HEK293 (cell line): ENCODE measurements around the gene TRAP1.

Source experiments
- EGR2 ChIP-seq: fragments of 450-650 bp; formaldehyde crosslinking; IDR thresholded peaks from 2 replicates; pipeline ENCODE4 v1.5.1; 2016; ENCODE audit warnings: low read depth, missing biosample characterization, missing genetic modification characterization
- MEIS1 ChIP-seq: sonication (generic); formaldehyde crosslinking; IDR thresholded peaks from 2 replicates; pipeline ENCODE4 v1.8.1; 2022; ENCODE audit warnings: missing genetic modification reagents, mild to moderate bottlenecking, borderline replicate concordance
- YY1 ChIP-seq: fragments of 450-650 bp; formaldehyde crosslinking; IDR thresholded peaks from 2 replicates; pipeline ENCODE4 v1.5.1; 2018; ENCODE audit warnings: missing biosample characterization, missing genetic modification characterization
- ZFP37 ChIP-seq: fragments of 450-650 bp; formaldehyde crosslinking; IDR thresholded peaks from 2 replicates; pipeline ENCODE4 v1.5.1; 2016; ENCODE audit warnings: missing biosample characterization, missing genetic modification characterization
- ZNF114 ChIP-seq: fragments of 450-650 bp; formaldehyde crosslinking; IDR thresholded peaks from 2 replicates; pipeline ENCODE4 v1.5.0; 2017; ENCODE audit warnings: missing biosample characterization, missing genetic modification characterization
- ZNF404 ChIP-seq: fragments of 450-650 bp; formaldehyde crosslinking; IDR thresholded peaks from 2 replicates; pipeline ENCODE4 v1.5.1; 2017; ENCODE audit warnings: missing biosample characterization, missing genetic modification characterization
- ZNF501 ChIP-seq: fragments of 450-650 bp; formaldehyde crosslinking; IDR thresholded peaks from 2 replicates; pipeline ENCODE4 v1.5.1; 2016; ENCODE audit warnings: missing biosample characterization, missing genetic modification characterization
- ZNF510 ChIP-seq: fragments of 450-650 bp; formaldehyde crosslinking; IDR thresholded peaks from 2 replicates; pipeline ENCODE4 v1.5.1; 2018; ENCODE audit warnings: mild to moderate bottlenecking, missing genetic modification characterization, missing biosample characterization; ENCODE audit not compliant: insufficient replicate concordance
- ZNF514 ChIP-seq: fragments of 450-650 bp; formaldehyde crosslinking; IDR thresholded peaks from 2 replicates; pipeline ENCODE4 v1.5.1; 2016; ENCODE audit warnings: missing biosample characterization, missing genetic modification characterization
- ZNF626 ChIP-seq: fragments of 450-650 bp; sonication (Bioruptor Pico); formaldehyde crosslinking; IDR thresholded peaks from 2 replicates; pipeline ENCODE4 v1.5.1; 2018; ENCODE audit warnings: missing biosample characterization, missing genetic modification characterization, inconsistent platforms
- TF ChIP-seq, protein P1 (sequence below): fragments of 450-650 bp; IDR thresholded peaks from 2 replicates; pipeline ENCODE4 v1.5.1; 2018; ENCODE audit warnings: missing biosample characterization, mild to moderate bottlenecking, missing genetic modification characterization
- TF ChIP-seq, protein P2 (sequence below): fragments of 450-650 bp; formaldehyde crosslinking; IDR thresholded peaks from 2 replicates; pipeline ENCODE4 v1.5.1; 2016; ENCODE audit warnings: missing biosample characterization, missing genetic modification characterization
- TF ChIP-seq, protein P3 (sequence below): fragments of 450-650 bp; formaldehyde crosslinking; IDR thresholded peaks from 2 replicates; pipeline ENCODE4 v1.5.1; 2016; ENCODE audit warnings: missing biosample characterization, missing genetic modification characterization

DNA sequence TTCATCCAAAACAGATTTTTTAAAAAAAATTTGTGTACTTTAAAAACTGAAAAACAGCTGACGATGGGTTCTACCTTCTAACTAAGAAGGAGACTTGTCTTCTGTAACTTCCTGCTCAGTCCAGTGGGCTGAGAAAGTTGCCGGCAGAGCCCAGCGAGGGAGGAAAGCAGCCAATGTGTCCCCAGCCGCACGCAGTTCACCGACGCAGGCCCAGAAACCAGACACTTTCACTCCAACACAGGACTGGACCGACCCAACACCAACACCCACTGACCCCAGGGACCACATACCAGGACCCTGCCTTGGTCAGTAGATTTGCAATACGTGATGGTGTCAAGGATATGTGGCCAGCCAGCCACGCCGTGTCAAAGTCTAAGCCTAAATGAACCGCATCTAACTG is 25.6 kb downstream of the TRAP1 start:
- TF ChIP-seq ZNF114 (tag by site-specific recombination) = no peak
- no peak for TF ChIP-seq MEIS1 (CRISPR knock-in tag)
- TF ChIP-seq, protein P1, sequence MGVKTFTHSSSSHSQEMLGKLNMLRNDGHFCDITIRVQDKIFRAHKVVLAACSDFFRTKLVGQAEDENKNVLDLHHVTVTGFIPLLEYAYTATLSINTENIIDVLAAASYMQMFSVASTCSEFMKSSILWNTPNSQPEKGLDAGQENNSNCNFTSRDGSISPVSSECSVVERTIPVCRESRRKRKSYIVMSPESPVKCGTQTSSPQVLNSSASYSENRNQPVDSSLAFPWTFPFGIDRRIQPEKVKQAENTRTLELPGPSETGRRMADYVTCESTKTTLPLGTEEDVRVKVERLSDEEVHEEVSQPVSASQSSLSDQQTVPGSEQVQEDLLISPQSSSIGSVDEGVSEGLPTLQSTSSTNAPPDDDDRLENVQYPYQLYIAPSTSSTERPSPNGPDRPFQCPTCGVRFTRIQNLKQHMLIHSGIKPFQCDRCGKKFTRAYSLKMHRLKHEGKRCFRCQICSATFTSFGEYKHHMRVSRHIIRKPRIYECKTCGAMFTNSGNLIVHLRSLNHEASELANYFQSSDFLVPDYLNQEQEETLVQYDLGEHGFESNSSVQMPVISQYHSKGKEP (tag by site-specific recombination) = no peak
- TF ChIP-seq YY1 (tag by site-specific recombination) = no peak
- no peak for TF ChIP-seq ZFP37 (tag by site-specific recombination)
- no peak for TF ChIP-seq EGR2 (tag by site-specific recombination)
- TF ChIP-seq, protein P2, sequence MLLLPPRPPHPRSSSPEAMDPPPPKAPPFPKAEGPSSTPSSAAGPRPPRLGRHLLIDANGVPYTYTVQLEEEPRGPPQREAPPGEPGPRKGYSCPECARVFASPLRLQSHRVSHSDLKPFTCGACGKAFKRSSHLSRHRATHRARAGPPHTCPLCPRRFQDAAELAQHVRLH (tag by site-specific recombination) = no peak
- TF ChIP-seq, protein P3, sequence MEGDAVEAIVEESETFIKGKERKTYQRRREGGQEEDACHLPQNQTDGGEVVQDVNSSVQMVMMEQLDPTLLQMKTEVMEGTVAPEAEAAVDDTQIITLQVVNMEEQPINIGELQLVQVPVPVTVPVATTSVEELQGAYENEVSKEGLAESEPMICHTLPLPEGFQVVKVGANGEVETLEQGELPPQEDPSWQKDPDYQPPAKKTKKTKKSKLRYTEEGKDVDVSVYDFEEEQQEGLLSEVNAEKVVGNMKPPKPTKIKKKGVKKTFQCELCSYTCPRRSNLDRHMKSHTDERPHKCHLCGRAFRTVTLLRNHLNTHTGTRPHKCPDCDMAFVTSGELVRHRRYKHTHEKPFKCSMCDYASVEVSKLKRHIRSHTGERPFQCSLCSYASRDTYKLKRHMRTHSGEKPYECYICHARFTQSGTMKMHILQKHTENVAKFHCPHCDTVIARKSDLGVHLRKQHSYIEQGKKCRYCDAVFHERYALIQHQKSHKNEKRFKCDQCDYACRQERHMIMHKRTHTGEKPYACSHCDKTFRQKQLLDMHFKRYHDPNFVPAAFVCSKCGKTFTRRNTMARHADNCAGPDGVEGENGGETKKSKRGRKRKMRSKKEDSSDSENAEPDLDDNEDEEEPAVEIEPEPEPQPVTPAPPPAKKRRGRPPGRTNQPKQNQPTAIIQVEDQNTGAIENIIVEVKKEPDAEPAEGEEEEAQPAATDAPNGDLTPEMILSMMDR (tag by site-specific recombination) = no peak
- TF ChIP-seq ZNF626 = no peak
- no peak for TF ChIP-seq ZNF514 (tag by site-specific recombination)
- no peak for TF ChIP-seq ZNF501
- no peak for TF ChIP-seq ZNF404
- no peak for TF ChIP-seq ZNF510 (tag by site-specific recombination)
